Transverse colon (tissue), 4 donors: ENCODE measurements around the gene RGS7. TPM values are rescaled to one million over a fixed set of nuclear protein-coding genes. Genes with fewer than 3 reads are reported as not detected.

Source experiments
- DNase-seq: peaks from one replicate; pipeline ENCODE4 v3.0.0-alpha.2; 2019
- H3K27ac ChIP-seq, 4 donors: fragments of 200-600 bp; sonication (generic); 2 replicates each; pipeline ENCODE4 v1.5.1; 2016 to 2018; ENCODE audit warnings: inconsistent platforms in 4 of 4
- H3K27me3 ChIP-seq: fragments of 200-600 bp; sonication (generic); 2 replicates; pipeline ENCODE4 v1.5.1; 2017; ENCODE audit warnings: inconsistent platforms
- H3K36me3 ChIP-seq, 4 donors: fragments of 200-600 bp; sonication (generic); 2 replicates each; pipeline ENCODE4 v1.5.1; 2017 to 2019; ENCODE audit warnings: inconsistent platforms in 4 of 4
- H3K4me1 ChIP-seq, 4 donors: fragments of 200-600 bp; sonication (generic); 2 replicates each; pipeline ENCODE4 v1.5.1; 2017 to 2020; ENCODE audit warnings: inconsistent platforms in 4 of 4
- H3K4me3 ChIP-seq, 4 donors: fragments of 200-600 bp; sonication (generic); 1 replicate in 1 of 4; 2 replicates in 3 of 4; pipeline versions ENCODE4 v1.5.1 to v1.6.1; 2017 to 2019; ENCODE audit warnings: inconsistent platforms in 4 of 4
- H3K9me3 ChIP-seq, 2 donors: fragments of 200-600 bp; sonication (generic); 2 replicates each; pipeline ENCODE4 v1.5.1; 2017 to 2019; ENCODE audit warnings: inconsistent platforms in 2 of 2
- CTCF ChIP-seq, 5 experiments: fragments of 200-600 bp in 3 of 5; fragments of 450-650 bp in 2 of 5; sonication (generic) in 3 of 5; IDR thresholded peaks; 1 replicate in 2 of 5; 2 replicates in 3 of 5; pipeline ENCODE4 v1.5.1; 2016 to 2017; ENCODE audit warnings: antibody characterized with exemption in 5 of 5, inconsistent platforms in 3 of 5, mild to moderate bottlenecking in 2 of 5, moderate library complexity in 1 of 5
- EP300 ChIP-seq: sonication (generic); formaldehyde crosslinking; IDR thresholded peaks from one replicate; pipeline ENCODE4 v1.6.1; 2017; ENCODE audit warnings: antibody characterized with exemption, low read depth
- POLR2A ChIP-seq: fragments of 450-650 bp; IDR thresholded peaks from one replicate; pipeline ENCODE4 v1.6.1; 2016; ENCODE audit warnings: antibody characterized with exemption, mild to moderate bottlenecking, moderate library complexity
- POLR2AphosphoS5 ChIP-seq, 3 donors: sonication (generic); formaldehyde crosslinking; IDR thresholded peaks; one replicate each; pipeline ENCODE4 v1.6.1; 2016; ENCODE audit warnings: antibody characterized with exemption in 3 of 3
- WGBS, 2 donors: methylation state at CpG; one replicate each; pipeline ENCODE4 v1.1.5; 2018; ENCODE audit warnings: low coverage in 1 of 2; 5-methylcytosine and 5-hydroxymethylcytosine counted together
- in situ Hi-C, 4 donors: fragments of 200-750 bp; cut with MboI; loops; one replicate each; pipeline versions ENCODE4 v1.15.0 to v1.15.1; 2017; ENCODE audit warnings: low sequenced_read_pairs in 3 of 4, low pct_ligation_motif_present in 1 of 4, low pct_unique_long_range_greater_than_20kb in 1 of 4
- intact Hi-C: fragments of 100-400 bp; cut with DNase I; formaldehyde crosslinking; loops from one replicate; pipeline ENCODE4 v1.15.1; 2023; ENCODE audit warnings: low total_unique reads
- total RNA-seq, 4 donors: library from RNA; depleted of rRNA; stranded (reverse); fragments of >200 nt; gene quantifications; one replicate each; pipeline ENCODE4 v1.1.0, GENCODE V29; 2016

Gene RGS7
- total RNA-seq, 4 donors from 2014 or later: 1.5 to 2.0 TPM; not detected in 2

- intact Hi-C loops: no loop called here
- Histone ChIP-seq H3K9me3 (no peaks in the 10 kb centered on the region), H3K36me3 (no peaks in the 10 kb centered on the region), H3K4me1 (no peaks in the 10 kb centered on the region), H3K4me3 (no peak overlapping the region), H3K27ac (no peak overlapping the region), H3K27me3 (no peaks in the 10 kb centered on the region)
- no peak for DNase-seq
- 83 to 91% methylated on average over 1 to 5 of the region's 5 CpGs for WGBS, 2 donors
- no peak for TF ChIP-seq CTCF (IDR thresholded peaks at IDR 0.05)
- no peak for TF ChIP-seq POLR2A
- TF ChIP-seq POLR2AphosphoS5 (IDR thresholded peaks at IDR 0.05): no peak
- no peak for TF ChIP-seq EP300
- in situ Hi-C loops: no loop called here
These were observed 175.0 kb downstream of the RGS7 start for GRCh38 chr1:241181971-241182370.

DNA sequence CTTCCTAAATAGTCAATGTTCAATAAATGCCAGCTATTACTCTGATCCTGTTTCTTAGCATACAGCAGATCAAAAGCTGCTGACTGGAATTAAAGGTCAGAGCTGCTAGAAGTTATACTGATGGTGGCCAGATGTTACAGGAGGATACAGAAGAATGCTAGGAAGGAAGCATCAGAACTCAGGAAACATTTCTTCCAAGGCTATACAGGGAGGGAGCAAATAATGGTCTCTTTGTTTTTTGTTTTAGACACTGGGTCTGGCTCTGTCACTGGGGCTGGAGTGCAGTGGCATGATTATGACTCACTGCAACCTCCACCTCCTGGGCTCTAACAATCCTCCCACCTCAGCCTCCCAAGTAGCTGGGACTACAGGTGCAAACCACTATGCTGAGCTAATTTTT lies 175.5 kb downstream of the RGS7 start:
- TF ChIP-seq POLR2A (no peak), EP300 (no peak), POLR2AphosphoS5 (IDR thresholded peaks at IDR 0.05) (no peak), CTCF (IDR thresholded peaks at IDR 0.05) (no peak)
- no peak for DNase-seq
- H3K9me3 ChIP-seq: no peaks in the 10 kb centered on the region
- H3K36me3 ChIP-seq: no peaks in the 10 kb centered on the region
- no peak overlapping the region for H3K4me3 ChIP-seq
- intact Hi-C loops (no loop called here), in situ Hi-C loops (no loop called here)
- H3K27ac ChIP-seq: no peak overlapping the region
- no peaks in the 10 kb centered on the region for H3K27me3 ChIP-seq
- no peaks in the 10 kb centered on the region for H3K4me1 ChIP-seq

GRCh38 chr1:241180569-241180968 lies 176.4 kb downstream of the RGS7 start:
- Histone ChIP-seq H3K36me3 (no peaks in the 10 kb centered on the region), H3K27me3 (no peaks in the 10 kb centered on the region), H3K4me1 (no peaks in the 10 kb centered on the region), H3K9me3 (no peaks in the 10 kb centered on the region), H3K27ac (no peak overlapping the region), H3K4me3 (no peak overlapping the region)
- intact Hi-C loops (no loop called here), in situ Hi-C loops (no loop called here)
- DNase-seq: no peak
- TF ChIP-seq EP300 (no peak), POLR2A (no peak), CTCF (IDR thresholded peaks at IDR 0.05) (no peak), POLR2AphosphoS5 (IDR thresholded peaks at IDR 0.05) (no peak)
- 67 to 73% methylated on average over 1 to 4 of the region's 4 CpGs for WGBS, 2 donors

- WGBS, 2 donors: 62% methylated on average over 1 of the region's 1 CpG; no CpG with 5 or more reads in 1 of the 2 donors
- no peak overlapping the region for H3K27ac ChIP-seq
- intact Hi-C loops: no loop called here
- TF ChIP-seq POLR2AphosphoS5 (IDR thresholded peaks at IDR 0.05): no peak
- no peak for TF ChIP-seq POLR2A
- TF ChIP-seq CTCF (IDR thresholded peaks at IDR 0.05): no peak
- no peak for TF ChIP-seq EP300
- H3K36me3 ChIP-seq: no peaks in the 10 kb centered on the region
- DNase-seq: no peak
- no peaks in the 10 kb centered on the region for H3K9me3 ChIP-seq
- in situ Hi-C loops: no loop called here
- no peaks in the 10 kb centered on the region for H3K4me1 ChIP-seq
- H3K4me3 ChIP-seq: no peak overlapping the region
- H3K27me3 ChIP-seq: no peaks in the 10 kb centered on the region
These were observed 179.3 kb downstream of the RGS7 start for GRCh38 chr1:241177660-241178059.
